ENCODE measurements around the gene TSGA10IP. TPM values are rescaled to one million over a fixed set of nuclear protein-coding genes. Genes with fewer than 3 reads are reported as not detected.

The TSGA10IP gene
- total RNA-seq, 1 experiment from 2014 or later = not detected

DNA sequence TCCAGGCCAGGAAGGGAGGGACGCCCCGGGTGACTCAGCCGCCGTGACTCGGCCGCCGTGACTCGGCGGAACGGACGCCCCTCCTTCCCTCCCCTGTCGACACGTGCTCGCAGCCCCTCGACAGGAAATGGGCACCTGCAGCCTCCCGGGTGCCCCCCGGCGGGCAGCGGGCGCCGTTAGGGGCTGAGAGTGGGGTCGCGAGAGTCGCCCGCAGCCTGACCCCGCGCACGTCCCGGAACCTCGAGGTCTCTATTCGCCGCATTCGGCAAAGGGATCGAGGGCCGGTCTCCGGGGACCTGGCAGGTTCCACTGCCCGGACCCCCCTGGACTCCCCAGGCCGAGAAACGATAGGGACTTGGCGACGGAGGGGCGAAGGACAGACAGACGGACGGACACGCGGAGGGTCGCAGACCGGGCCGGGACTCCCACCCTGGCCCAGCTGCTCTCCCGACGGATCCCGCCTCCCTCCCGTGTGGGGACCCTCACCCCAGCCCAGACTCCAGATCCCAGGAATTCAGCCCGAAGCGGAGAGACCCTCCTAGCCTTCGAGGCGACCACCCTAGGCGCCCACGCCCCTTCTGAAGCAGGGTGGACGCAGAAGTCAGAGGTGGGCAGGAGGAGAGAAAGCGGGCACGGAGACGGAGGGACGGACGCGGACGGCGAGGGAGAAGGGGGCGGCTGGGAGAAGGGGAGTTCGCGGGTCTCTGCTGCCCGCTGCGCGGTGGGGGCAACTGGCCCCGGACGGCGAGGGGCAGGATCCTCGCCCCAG is 45.7 kb upstream of the TSGA10IP start:
- H3K36me3 ChIP-seq (ENCODE audit: control insufficient read depth in 1 of 2, insufficient read depth in 2 of 2, low read length in 2 of 2) = peaks cover 7 to 40% of the 10 kb centered on the region in 2 experiments; a peak in 3 of 4 replicates
- ChIA-PET POLR2A (interaction anchor here (1.3 to 10.9 kb wide), 5 partner anchors 9 to 18 kb away, joined by 5 to 124 read pairs (median 30); partner anchors contain the start of genes CCDC85B and FIBP), CTCF (interaction anchor here (1.2 to 1.6 kb wide), 2 partner anchors 8 to 40 kb away, joined by 4 to 5 read pairs; no protein-coding TSS in a partner anchor), RAD21 (ENCODE audit: low non-redundant PET in 1 of 2, low total read pairs in 2 of 2, uncharacterized antibody in 2 of 2, unreplicated experiment in 2 of 2) (no interaction called here)
- peaks cover 51 to 80% of the 10 kb centered on the region in 2 experiments for H3K4me1 ChIP-seq (ENCODE audit: control insufficient read depth in 1 of 2, insufficient read depth in 2 of 2, low read length in 2 of 2)
- no peak for DNase-seq (ENCODE audit: low read depth, low spot score)
- peak; percentile 7; the same call in 1 of the 2 replicates for TF ChIP-seq ZFX (IDR thresholded peaks at IDR 0.05)
- no peak for TF ChIP-seq JUND (IDR thresholded peaks at IDR 0.05)
- TF ChIP-seq, protein P1, sequence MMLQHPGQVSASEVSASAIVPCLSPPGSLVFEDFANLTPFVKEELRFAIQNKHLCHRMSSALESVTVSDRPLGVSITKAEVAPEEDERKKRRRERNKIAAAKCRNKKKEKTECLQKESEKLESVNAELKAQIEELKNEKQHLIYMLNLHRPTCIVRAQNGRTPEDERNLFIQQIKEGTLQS (IDR thresholded peaks at IDR 0.05) = no peak
- TF ChIP-seq FOSL1 (IDR thresholded peaks at IDR 0.05; ENCODE audit: low read depth) = no peak
- peak overlapping the region; percentile 90 to 98 for H3K4me3 ChIP-seq (replicated peaks in 1 of 2; ENCODE audit: low read depth in 1 of 2, low read length in 2 of 2)
- H3K27ac ChIP-seq (ENCODE audit: low read depth, low read length) = peak overlapping the region; percentile 99
- H3K9me2 ChIP-seq (ENCODE audit: insufficient read depth) = no peaks in the 10 kb centered on the region
- H3K9me3 ChIP-seq (ENCODE audit: control insufficient read depth in 1 of 2, insufficient read depth in 1 of 2, low read depth in 1 of 2, low read length in 2 of 2) = no peaks in the 10 kb centered on the region
- intact Hi-C loops (cut with micrococcal nuclease) = loop anchor here (1.0 kb wide), 1 partner anchor 17 kb away; no protein-coding TSS in a partner anchor
- no TSS peak for BruUV-seq (replicated peaks)
- peak overlapping the region; percentile 71 for H3K4me2 ChIP-seq (ENCODE audit: low read length)
- no peak overlapping the region for H2AFZ ChIP-seq (ENCODE audit: low read depth, low read length, poor library complexity, severe bottlenecking)
- peaks cover 25% of the 10 kb centered on the region; the same call in 1 of the 2 replicates for H4K20me1 ChIP-seq (ENCODE audit: insufficient read depth)
- H3K27me3 ChIP-seq (ENCODE audit: insufficient read depth, low read length) = no peaks in the 10 kb centered on the region
- H3K79me2 ChIP-seq (ENCODE audit: insufficient read depth, low read length) = peaks cover 64% of the 10 kb centered on the region
- H3K9ac ChIP-seq (ENCODE audit: low read length) = peak overlapping the region; percentile 99
- ATAC-seq = peak; percentile 4

DNA sequence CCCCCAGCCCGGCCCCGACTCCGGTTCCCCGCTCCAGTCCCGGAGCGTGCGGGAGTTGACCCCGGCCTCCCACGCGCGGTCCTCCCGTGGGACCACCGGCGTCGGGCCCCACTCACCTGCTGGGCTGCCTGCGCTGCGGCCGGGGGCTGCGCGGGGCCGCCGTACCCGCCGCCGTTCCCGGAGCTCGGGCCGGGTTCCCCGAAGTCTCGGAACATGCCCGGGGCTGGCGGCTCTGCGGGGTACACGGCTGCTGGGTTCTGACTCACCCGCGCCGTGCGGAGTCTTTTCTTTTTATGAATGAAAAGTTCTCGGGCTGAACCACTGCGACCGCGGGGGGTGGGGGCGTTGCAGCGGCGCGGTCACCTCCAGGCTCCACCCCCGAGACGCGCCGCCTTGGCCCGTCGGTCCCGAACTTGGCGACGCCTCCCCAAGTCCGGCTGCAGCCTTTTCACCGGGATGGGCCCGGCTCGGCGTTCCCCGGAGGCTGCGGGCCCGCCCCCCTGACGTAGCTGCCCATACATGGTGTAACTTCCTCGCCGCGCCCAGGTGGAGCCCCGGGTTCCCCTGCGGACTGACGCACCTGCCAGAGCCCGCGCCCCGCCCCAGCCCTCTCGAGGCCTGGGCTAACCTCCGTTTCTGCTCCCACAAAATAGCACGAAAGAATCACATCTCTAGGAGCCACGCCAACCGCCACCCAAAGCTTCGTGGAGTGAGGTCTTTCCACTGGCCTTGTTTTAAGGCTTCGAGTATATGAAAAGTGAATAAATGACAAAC is 45.0 kb upstream of the TSGA10IP start, which contains the start of gene FOSL1:
Gene FOSL1 (minus strand): TSS at position 264 of the 774 bp plus-strand sequence. CDS start 49 bp downstream, at position 215.
- ChIA-PET POLR2A (interaction anchor here (1.2 to 10.9 kb wide), 5 partner anchors 10 to 41 kb away, joined by 6 to 124 read pairs (median 30); partner anchors contain the start of genes CCDC85B, FIBP and MUS81), RAD21 (ENCODE audit: low non-redundant PET in 1 of 2, low total read pairs in 2 of 2, uncharacterized antibody in 2 of 2, unreplicated experiment in 2 of 2) (no interaction called here), CTCF (interaction anchor here (0.9 to 1.2 kb wide), 4 partner anchors 9 to 16 kb away, joined by 5 to 6 read pairs (median 6); partner anchors contain the start of genes CCDC85B and FIBP)
- H3K9me3 ChIP-seq (ENCODE audit: control insufficient read depth in 1 of 2, insufficient read depth in 1 of 2, low read depth in 1 of 2, low read length in 2 of 2) = no peaks in the 10 kb centered on the region
- TF ChIP-seq ZNF274 (IDR thresholded peaks at IDR 0.05; ENCODE audit: low read depth, low read length) = no peak
- peak; percentile 97 for TF ChIP-seq POLR2A (IDR thresholded peaks at IDR 0.05; ENCODE audit: borderline replicate concordance, extremely low read depth, insufficient read depth, insufficient read length)
- TF ChIP-seq TCF7L2 (IDR thresholded peaks at IDR 0.05; ENCODE audit: borderline replicate concordance, extremely low read depth, insufficient read depth, insufficient read length) = peak; percentile 50
- no peak for TF ChIP-seq ELF1 (IDR thresholded peaks at IDR 0.05; ENCODE audit: borderline replicate concordance, low read depth)
- TF ChIP-seq ZFX (IDR thresholded peaks at IDR 0.05) = peak; percentile 39; the same call in 1 of the 2 replicates
- TF ChIP-seq POLR2AphosphoS5 (IDR thresholded peaks at IDR 0.05; ENCODE audit: low read depth, low read length) = peak; percentile 99
- TF ChIP-seq, protein P2, sequence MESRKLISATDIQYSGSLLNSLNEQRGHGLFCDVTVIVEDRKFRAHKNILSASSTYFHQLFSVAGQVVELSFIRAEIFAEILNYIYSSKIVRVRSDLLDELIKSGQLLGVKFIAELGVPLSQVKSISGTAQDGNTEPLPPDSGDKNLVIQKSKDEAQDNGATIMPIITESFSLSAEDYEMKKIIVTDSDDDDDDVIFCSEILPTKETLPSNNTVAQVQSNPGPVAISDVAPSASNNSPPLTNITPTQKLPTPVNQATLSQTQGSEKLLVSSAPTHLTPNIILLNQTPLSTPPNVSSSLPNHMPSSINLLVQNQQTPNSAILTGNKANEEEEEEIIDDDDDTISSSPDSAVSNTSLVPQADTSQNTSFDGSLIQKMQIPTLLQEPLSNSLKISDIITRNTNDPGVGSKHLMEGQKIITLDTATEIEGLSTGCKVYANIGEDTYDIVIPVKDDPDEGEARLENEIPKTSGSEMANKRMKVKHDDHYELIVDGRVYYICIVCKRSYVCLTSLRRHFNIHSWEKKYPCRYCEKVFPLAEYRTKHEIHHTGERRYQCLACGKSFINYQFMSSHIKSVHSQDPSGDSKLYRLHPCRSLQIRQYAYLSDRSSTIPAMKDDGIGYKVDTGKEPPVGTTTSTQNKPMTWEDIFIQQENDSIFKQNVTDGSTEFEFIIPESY (IDR thresholded peaks at IDR 0.05; ENCODE audit: extremely low read depth, insufficient replicate concordance, low read length) = peak; percentile 36
- TF ChIP-seq YY1 (IDR thresholded peaks at IDR 0.05; ENCODE audit: extremely low read depth, insufficient replicate concordance, low read depth, low read length) = peak; percentile 4
- H3K4me3 ChIP-seq (replicated peaks in 1 of 2; ENCODE audit: low read depth in 1 of 2, low read length in 2 of 2) = peak within 1 kb of the TSS; percentile 90 to 98
- H2AFZ ChIP-seq (ENCODE audit: low read depth, low read length, poor library complexity, severe bottlenecking) = no peak within 1 kb of the TSS
- no peaks in the 10 kb centered on the region for H3K9me2 ChIP-seq (ENCODE audit: insufficient read depth)
- DNase-seq (ENCODE audit: low read depth, low spot score) (peak; percentile 97), ATAC-seq (peak; percentile 79)
- H3K36me3 ChIP-seq (ENCODE audit: control insufficient read depth in 1 of 2, insufficient read depth in 2 of 2, low read length in 2 of 2) = peaks cover 6 to 38% of the 10 kb centered on the region in 2 experiments; a peak in 3 of 4 replicates
- peaks cover 57% of the 10 kb centered on the region for H3K79me2 ChIP-seq (ENCODE audit: insufficient read depth, low read length)
- intact Hi-C loops (cut with micrococcal nuclease) = loop anchor here (1.0 kb wide), 1 partner anchor 16 kb away; no protein-coding TSS in a partner anchor
- H3K4me2 ChIP-seq (ENCODE audit: low read length) = peak within 1 kb of the TSS; percentile 71
- H3K4me1 ChIP-seq (ENCODE audit: control insufficient read depth in 1 of 2, insufficient read depth in 2 of 2, low read length in 2 of 2) = peaks cover 51 to 85% of the 10 kb centered on the region in 2 experiments
- H3K27me3 ChIP-seq (ENCODE audit: insufficient read depth, low read length) = no peaks in the 10 kb centered on the region
- H3K27ac ChIP-seq (ENCODE audit: low read depth, low read length) = peak within 1 kb of the TSS; percentile 99
- no TSS peak for BruUV-seq (replicated peaks)
- peaks cover 23% of the 10 kb centered on the region; the same call in 1 of the 2 replicates for H4K20me1 ChIP-seq (ENCODE audit: insufficient read depth)
- H3K9ac ChIP-seq (ENCODE audit: low read length) = peak within 1 kb of the TSS; percentile 99
